Measurements from ENCODE around the gene FBXW7. TPM values are rescaled to one million over a fixed set of nuclear protein-coding genes. Genes with fewer than 3 reads are reported as not detected.
A peak's percentile ranks its signal among the peaks of the same experiment; 100 is the strongest.

Gene FBXW7
- total RNA-seq, 3 donors from 2014 or later (not counting 1 experiment from before 2014, with no cell fraction given): 172 to 202 (median 175) TPM

DNA sequence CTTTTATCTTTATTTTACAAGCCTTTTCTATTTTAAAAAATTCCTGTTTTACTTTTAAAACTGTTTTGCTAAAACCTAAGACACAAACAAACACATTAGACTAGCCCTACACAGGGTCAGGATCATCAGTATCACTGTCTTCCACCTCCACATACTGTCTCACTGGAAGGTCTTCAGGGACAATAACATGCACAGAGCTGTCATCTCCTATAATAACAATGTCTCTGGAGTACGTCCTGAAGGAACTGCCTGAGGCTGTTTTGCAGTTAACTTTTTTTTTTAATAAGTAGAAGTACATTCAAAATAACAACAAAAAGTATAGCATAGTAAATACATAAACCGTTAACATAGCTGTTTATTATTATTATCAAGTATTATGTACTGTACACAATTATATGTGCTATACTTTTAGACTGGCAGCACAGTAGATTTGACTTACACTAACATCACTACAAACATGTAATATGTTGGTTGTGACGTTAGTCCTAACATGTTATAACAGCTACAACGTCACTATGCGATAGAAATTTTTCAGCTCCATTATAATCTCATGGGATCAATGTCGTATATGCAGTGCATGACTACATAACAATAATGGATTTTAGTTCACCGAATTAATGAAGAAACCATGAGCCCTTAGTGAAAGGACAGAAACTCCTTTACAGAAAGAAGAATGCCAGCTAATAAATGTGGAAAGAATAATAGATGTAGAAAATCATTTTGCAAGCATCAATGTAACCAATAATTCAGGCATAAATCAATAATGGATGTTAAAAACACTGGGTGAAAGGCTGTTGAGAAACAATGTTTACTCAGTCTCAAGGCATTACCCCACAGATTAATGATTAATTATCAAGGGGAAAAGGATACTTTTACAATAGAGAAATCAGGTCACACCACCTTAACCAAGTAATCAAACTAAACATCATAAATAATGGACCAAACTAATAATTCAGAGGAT lies 49.2 kb downstream of the FBXW7 start:
- no peaks in the 10 kb centered on the region for H3K36me3 ChIP-seq (ENCODE audit: control insufficient read depth, insufficient read depth, low read length)
- no peaks in the 10 kb centered on the region for H3K27me3 ChIP-seq (ENCODE audit: control insufficient read depth, insufficient read depth, low read length)
- ATAC-seq (no peak), DNase-seq (no peak)
- Mint-ChIP-seq H3K9me3 (no peaks in the 10 kb centered on the region), H3K27ac (peak overlapping the region; percentile 15 to 58), H3K27me3 (ENCODE audit: low read depth in 2 of 2) (no peaks in the 10 kb centered on the region), H3K36me3 (no peaks in the 10 kb centered on the region), H3K4me3 (no peak overlapping the region), H3K4me1 (peaks cover 50 to 72% of the 10 kb centered on the region in 2 donors)
- no peaks in the 10 kb centered on the region for H3K4me1 ChIP-seq (ENCODE audit: control insufficient read depth, insufficient read depth, low read length)
- TF ChIP-seq, protein P1, sequence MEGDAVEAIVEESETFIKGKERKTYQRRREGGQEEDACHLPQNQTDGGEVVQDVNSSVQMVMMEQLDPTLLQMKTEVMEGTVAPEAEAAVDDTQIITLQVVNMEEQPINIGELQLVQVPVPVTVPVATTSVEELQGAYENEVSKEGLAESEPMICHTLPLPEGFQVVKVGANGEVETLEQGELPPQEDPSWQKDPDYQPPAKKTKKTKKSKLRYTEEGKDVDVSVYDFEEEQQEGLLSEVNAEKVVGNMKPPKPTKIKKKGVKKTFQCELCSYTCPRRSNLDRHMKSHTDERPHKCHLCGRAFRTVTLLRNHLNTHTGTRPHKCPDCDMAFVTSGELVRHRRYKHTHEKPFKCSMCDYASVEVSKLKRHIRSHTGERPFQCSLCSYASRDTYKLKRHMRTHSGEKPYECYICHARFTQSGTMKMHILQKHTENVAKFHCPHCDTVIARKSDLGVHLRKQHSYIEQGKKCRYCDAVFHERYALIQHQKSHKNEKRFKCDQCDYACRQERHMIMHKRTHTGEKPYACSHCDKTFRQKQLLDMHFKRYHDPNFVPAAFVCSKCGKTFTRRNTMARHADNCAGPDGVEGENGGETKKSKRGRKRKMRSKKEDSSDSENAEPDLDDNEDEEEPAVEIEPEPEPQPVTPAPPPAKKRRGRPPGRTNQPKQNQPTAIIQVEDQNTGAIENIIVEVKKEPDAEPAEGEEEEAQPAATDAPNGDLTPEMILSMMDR (IDR thresholded peaks at IDR 0.05): no peak
- intact Hi-C loops (cut with micrococcal nuclease): no loop called here
- H3K4me3 ChIP-seq (ENCODE audit: low read length): no peak overlapping the region
- WGBS (ENCODE audit: insufficient coverage): 100% methylated on average over 3 of the region's 7 CpGs
- H3K9me3 ChIP-seq (ENCODE audit: control insufficient read depth, insufficient read depth, low read length): no peaks in the 10 kb centered on the region
- H3K27ac ChIP-seq (ENCODE audit: low read length): no peak overlapping the region

DNA sequence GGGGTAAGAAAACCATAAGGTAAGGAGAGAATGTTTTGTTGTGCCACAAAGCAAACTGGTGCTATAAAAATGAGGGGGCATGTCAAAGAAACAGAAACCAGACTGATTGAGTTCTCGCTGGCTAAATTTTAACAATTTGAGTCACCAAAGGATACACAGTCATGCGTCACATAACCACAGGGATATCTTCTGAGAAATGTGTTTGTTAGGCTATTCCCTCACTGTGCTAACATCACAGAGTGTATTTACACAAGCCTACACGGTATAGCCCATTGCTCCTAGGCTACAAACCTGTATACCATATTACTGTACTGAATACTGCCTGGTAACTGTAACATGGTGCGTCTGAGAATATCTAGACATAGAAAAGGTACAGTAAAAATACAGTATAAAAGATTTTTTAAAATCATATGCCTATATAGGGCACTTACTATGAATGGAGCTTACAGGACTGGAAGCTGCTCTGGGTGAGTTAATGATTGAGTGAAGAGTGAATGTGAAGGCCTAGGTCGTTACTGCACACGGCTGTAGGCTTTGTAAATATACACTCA lies 50.1 kb downstream of the FBXW7 start:
- Mint-ChIP-seq H3K4me1 (peaks cover 43 to 71% of the 10 kb centered on the region in 2 donors), H3K27me3 (ENCODE audit: low read depth in 2 of 2) (no peaks in the 10 kb centered on the region), H3K36me3 (no peaks in the 10 kb centered on the region), H3K4me3 (peak overlapping the region; percentile 50), H3K27ac (peak overlapping the region; percentile 15 to 58), H3K9me3 (no peaks in the 10 kb centered on the region)
- H3K36me3 ChIP-seq (ENCODE audit: control insufficient read depth, insufficient read depth, low read length): no peaks in the 10 kb centered on the region
- intact Hi-C loops (cut with micrococcal nuclease): loop anchor here (1.0 to 2.0 kb wide), 2 partner anchors 31 to 50 kb away; partner anchors contain the start of gene FBXW7
- TF ChIP-seq, protein P1 (IDR thresholded peaks at IDR 0.05): no peak
- no peaks in the 10 kb centered on the region for H3K27me3 ChIP-seq (ENCODE audit: control insufficient read depth, insufficient read depth, low read length)
- H3K9me3 ChIP-seq (ENCODE audit: control insufficient read depth, insufficient read depth, low read length): no peaks in the 10 kb centered on the region
- ATAC-seq (peak; percentile 97 to 98 (median 97)), DNase-seq (peak in 1 of 2 donors; percentile 70)
- H3K4me1 ChIP-seq (ENCODE audit: control insufficient read depth, insufficient read depth, low read length): no peaks in the 10 kb centered on the region
- 29% methylated on average over 4 of the region's 6 CpGs for WGBS (ENCODE audit: insufficient coverage)
- H3K27ac ChIP-seq (ENCODE audit: low read length): no peak overlapping the region
- H3K4me3 ChIP-seq (ENCODE audit: low read length): no peak overlapping the region

DNA sequence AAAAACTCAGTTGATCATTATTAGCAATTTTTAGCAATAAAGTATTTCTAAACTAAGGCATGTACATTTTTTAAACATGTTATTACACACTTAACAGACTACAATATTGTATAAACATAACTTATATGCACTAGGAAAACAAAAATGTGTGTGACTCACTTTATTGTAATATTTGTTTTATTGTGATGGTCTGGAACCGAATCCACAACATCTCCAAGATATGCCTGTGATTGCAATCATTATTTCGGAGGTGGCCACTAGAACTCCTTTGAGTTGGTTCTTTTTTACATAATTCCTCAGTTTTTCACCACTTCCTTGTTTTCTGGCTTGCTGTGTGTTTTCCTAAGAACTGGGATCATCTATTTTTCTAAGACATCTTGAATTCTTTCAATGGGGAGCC lies 53.7 kb downstream of the FBXW7 start:
- intact Hi-C loops (cut with micrococcal nuclease): no loop called here
- no peak overlapping the region for H3K4me3 Mint-ChIP-seq
- no peaks in the 10 kb centered on the region for H3K9me3 ChIP-seq (ENCODE audit: control insufficient read depth, insufficient read depth, low read length)
- no peak overlapping the region for H3K27ac ChIP-seq (ENCODE audit: low read length)
- H3K4me1 Mint-ChIP-seq: peaks cover 53 to 77% of the 10 kb centered on the region in 2 donors
- H3K4me3 ChIP-seq (ENCODE audit: low read length): no peak overlapping the region
- H3K9me3 Mint-ChIP-seq: no peaks in the 10 kb centered on the region
- no peaks in the 10 kb centered on the region for H3K4me1 ChIP-seq (ENCODE audit: control insufficient read depth, insufficient read depth, low read length)
- DNase-seq (no peak), ATAC-seq (no peak)
- H3K36me3 ChIP-seq (ENCODE audit: control insufficient read depth, insufficient read depth, low read length): no peaks in the 10 kb centered on the region
- WGBS (ENCODE audit: insufficient coverage): 86% methylated on average over 2 of the region's 2 CpGs
- TF ChIP-seq, protein P1 (IDR thresholded peaks at IDR 0.05): no peak
- no peaks in the 10 kb centered on the region for H3K36me3 Mint-ChIP-seq
- H3K27me3 Mint-ChIP-seq (ENCODE audit: low read depth in 2 of 2): no peaks in the 10 kb centered on the region
- no peak overlapping the region for H3K27ac Mint-ChIP-seq
- no peaks in the 10 kb centered on the region for H3K27me3 ChIP-seq (ENCODE audit: control insufficient read depth, insufficient read depth, low read length)
